Measurements from ENCODE around the gene HRH4.
A peak's percentile ranks its signal among the peaks of the same experiment; 100 is the strongest.

Gene HRH4

GRCh38 chr18:24466771-24467170, 6.3 kb downstream of the HRH4 start:
- no peak for DNase-seq

DNA sequence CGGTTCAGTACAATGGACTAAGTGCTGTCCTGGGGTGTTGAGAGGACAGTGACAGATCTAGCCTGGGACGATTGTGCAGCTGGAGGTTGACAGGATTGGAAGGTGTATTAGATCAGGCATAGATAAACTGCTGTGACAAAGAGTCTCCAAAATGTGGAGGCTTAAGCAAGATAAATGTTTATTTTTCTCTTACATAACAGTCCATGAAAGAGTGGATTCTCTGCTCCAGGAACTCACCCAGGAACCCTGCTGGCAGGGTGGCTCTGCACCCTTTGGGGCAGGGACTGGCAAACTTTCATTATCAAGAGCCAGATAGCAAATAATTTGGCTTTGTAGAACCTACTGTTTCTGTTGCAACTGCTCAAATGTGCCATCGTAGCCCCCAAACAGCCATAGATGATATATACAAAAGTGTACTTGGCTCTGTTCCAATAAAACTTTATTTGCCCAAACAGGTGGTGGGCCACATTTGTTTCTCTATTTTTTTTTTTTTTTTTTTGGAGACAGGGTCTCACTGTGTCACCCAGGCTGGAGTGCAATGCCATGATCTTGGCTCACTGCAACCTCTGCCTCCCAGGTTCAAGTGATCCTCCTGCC, 9.7 kb downstream of the HRH4 start:
- no peak for DNase-seq

- DNase-seq, result no peak
These were observed 10.4 kb downstream of the HRH4 start for GRCh38 chr18:24470805-24471204.

GRCh38 chr18:24472591-24472990, 12.2 kb downstream of the HRH4 start:
- DNase-seq, result no peak

DNA sequence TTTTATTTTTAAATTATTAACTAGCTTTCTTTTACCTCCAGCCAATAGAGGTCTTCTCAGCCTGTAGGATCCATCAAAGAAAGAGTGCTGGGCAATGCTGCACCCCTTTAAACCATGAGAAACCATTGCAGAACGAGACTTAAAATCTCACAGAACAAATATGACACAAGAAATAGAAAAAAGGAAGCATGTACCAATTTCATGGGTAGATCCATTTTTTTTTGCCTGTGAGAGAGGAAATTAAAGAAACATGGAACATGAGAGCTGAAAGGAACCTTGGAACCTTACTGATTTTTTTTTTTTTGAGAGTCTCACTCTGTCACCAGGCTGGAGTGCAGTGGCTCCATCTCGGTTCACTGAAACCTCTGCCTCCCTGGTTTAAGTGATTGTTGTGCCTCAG, 14.0 kb downstream of the HRH4 start:
- no peak for DNase-seq

DNA sequence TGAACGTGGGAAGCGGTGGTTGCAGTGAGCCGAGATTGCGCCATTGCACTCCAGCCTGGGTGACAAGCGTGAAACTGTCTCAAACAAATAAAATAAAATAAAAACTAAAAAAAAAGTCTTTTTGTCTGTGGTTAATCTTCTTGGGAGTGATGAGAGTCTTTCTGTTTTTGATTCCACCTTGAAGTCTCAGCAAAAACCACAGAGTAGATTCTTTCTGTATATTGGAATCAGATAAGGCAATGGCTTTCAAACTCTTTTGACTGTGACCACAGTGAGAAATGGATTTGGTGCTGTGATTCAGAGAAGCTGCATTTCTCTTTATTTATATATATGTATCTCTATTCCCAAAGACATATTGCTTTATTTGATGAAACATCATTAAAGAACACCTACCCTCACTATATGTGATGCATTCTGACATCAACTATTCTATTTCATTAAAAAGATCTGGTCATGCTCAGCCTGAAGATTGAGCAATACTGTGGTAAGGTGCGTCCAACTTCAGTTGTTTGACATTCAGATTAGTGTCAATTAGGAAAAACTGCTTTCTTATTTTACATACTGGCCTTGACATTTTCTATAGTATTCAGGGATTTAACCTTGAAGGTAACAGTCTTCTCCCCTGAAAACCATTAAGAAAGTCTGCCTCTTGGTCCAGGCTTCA, 15.6 kb downstream of the HRH4 start:
- no peak for DNase-seq

DNA sequence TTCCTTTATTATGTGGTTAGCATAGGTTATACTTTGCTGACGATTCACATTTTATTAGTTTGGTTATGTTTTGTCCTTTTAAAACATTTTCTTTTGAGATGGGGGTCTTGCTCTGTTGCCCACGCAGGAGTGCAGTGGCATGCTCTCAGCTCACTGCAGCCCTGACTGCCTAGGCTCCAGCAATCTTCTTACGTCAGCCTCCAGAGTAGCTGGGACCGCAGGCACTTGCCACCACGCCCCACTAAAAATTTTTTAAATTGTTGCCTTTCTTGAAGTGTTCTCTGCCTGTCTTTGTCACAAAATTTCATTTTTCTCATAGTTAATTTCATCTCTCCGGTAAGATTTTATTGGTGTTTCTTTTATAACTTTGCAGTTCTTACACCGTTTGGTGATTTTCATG, 18.9 kb downstream of the HRH4 start:
- DNase-seq, result no peak

- DNase-seq, result no peak
These were observed 22.4 kb downstream of the HRH4 start for GRCh38 chr18:24482821-24483220.

DNA sequence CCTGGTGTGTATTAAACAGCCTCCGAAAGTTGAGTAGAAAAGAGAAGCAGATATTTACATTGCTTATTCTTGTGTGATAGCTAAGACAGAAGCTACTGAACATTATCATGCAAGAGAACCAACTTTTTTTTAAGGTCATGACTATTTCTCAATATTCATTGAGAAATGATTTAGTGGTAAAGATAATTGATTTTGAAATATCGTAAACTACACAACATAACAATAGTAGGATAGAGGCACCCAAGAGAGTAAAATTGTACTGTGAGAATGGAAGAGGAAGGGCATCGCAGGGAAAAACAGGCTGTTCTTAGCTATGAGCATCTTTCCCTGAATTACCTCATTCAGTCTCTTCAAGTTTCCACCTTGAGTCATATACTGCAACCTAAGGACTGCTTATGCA, 25.2 kb downstream of the HRH4 start:
- no peak for DNase-seq

- DNase-seq, result no peak
These were observed 26.2 kb downstream of the HRH4 start for GRCh38 chr18:24486684-24487083.

- peak; percentile 56 for DNase-seq
These were observed 28.5 kb downstream of the HRH4 start for GRCh38 chr18:24488824-24489493.

- no peak for DNase-seq
These were observed 30.1 kb downstream of the HRH4 start for GRCh38 chr18:24490539-24490938.

DNA sequence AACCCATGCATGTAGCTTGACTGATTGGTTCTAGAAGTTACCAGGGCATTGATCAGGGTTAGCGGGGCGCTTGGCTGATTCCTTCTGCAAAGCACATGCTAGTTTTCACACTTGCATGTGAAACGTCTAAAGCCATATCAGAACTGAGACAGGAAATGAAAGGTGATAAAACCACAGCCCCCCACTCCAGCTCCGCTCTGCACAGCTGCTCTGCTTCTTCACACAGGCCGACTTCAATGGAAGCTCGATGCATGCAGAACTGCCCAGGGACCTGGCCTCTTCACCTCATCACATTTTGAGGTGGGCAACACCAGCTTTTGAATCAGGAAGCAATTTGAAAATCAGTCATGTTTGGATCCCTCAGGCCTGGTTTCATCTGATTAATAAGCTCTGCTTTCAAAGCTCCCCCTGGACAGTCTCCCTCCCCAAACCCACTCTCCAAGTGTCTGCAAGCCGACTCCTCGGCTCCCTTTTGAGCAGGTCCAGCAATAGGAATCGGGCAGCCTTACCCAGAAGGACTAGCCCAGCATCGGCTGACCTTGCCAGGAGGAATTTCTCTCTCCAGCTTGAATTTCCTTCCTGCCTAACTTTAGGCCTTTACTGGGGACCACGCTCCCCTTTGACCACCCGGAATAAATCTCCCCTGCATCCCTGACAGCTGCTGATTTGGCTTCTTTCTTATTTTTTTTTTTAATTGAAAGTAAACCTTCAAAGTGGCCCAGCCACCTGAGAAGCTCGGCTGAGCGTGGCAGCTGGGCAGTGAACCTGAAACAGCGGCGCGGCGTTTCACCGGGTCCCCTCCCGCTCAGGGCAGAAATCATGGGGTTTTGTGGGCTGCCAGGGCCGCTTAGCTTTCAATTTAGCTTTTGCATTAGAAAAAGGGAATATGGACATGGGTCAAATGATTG, 31.7 kb downstream of the HRH4 start:
- peak; percentile 91 for DNase-seq

DNA sequence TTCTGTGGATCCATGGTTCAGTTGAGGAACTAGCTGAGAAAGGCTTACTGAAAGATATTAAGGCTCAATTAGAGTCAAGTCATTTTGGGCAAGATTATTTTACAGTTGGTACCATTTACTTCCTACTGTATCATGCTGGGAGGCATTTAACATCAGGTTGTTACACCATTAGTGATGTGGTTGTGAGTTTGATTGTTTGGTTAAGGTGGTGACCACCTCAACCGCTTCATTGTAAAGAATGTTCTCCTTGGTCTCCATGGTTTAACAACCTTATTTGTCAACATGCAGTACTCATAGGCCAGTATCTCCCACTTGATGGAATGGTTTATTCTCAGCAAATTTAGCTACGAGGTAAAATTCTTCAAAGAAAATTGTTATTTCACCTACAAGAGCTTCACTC, 34.1 kb downstream of the HRH4 start:
- no peak for DNase-seq

DNA sequence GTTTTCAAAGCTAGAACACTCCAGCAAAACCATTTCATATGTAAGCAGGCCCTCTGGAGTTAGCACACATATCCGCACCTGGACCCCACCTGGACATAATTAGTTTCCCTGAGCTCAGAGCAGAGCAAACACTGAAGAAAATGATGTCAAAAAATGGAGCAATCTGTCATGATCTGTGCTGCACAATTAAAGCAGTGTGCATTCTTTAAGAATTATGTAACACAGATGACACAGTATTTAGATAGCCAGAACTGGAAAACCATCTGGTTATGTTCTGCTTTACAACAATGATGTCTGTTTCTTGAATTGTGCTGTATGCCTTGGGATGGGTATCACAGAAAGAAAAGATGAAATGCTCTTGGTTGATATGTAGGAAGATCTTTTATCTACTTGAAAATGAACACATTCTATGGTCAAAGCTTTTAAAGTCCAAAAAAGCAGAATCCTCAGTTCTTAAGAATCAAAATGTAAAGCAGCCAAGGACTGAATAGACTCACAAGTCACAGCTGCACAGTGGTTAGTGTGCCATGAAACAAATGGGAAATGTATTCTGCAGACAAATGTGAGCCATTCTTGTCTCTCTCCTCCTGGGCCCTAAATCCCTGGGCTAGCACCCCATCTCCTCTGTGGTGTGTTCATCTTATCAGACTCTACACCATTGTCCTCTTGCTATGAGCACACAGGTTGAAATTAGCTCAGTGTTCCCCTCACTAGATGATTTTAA, 36.8 kb downstream of the HRH4 start:
- no peak for DNase-seq

DNA sequence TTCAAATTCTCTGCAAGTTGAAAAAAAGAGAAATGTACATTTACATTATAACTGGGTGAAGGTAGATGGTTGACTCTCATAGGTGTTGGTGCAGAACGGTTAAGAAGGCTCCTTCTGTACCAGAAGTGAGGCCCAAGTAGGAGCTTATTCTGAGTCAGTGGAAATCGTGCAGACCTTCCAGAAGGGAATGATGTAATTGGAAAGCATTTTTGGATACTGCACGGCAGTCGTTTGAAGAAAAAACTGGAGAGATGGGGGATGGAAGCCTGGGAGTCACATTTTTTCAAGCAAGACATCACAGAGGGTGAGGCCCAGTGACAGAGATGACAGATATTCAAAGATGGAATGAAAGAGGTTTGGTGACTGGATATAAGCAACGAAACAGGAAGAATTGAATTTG, 39.4 kb downstream of the HRH4 start:
- DNase-seq, result no peak

DNA sequence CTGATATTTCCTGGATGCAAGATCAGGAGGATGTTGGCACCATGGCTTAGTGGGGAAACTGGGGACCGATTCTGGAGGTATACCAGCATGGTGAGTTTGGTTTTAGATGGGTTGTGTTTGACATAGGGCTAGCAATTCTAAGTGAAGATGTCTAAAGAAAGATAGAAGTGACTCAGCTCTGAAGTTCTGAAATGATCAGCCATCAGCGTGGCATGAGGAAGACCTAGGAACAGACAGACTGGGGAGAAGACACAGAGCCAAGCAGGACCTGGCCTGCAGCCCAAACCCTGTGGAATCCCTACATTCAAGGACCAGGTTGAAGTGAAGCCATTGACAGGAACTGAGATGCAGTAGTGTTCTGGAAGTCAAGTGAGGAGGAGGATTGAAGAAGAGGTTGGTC, 39.8 kb downstream of the HRH4 start:
- DNase-seq, result no peak

DNA sequence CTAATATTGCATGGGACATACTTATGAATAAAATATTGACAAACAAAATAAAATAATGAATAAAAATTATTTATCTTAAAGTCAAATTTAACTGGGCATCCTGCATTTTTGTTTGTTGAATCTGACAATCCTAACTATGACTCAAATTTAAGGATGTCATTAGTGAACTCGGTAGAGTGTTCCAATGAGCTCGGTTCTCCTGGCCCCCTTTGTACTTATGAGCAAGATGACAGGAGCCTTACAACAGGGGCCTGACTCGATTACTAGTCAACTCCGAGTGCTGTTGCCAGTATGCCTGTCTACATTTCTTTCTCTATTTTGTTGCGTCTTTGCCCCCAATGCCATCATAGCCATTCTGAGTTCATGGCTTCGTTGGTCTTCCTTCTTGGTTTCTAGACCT, 40.3 kb downstream of the HRH4 start:
- DNase-seq, result no peak

- DNase-seq, result peak; percentile 90
These were observed 42.5 kb downstream of the HRH4 start for GRCh38 chr18:24502667-24503523.

DNA sequence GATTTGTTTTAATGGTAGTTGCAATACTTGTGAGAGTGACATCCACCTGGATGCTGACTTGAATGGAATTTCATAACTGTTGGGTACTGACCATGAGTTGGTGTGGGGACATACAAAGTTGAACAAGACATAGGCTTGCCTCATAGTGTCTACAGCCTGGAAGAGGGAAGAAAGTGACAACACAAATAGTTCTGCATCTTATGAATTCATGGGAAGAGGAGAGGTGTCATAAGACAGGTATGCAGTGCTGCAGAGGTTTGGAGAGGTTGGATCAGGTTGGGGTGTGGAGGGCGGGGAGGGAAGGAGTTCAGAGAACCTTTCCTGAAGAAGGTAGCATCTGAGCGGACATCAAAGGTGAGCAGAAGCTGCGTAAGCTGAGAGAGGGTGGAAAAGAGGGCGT, 44.0 kb downstream of the HRH4 start:
- DNase-seq, result no peak

DNA sequence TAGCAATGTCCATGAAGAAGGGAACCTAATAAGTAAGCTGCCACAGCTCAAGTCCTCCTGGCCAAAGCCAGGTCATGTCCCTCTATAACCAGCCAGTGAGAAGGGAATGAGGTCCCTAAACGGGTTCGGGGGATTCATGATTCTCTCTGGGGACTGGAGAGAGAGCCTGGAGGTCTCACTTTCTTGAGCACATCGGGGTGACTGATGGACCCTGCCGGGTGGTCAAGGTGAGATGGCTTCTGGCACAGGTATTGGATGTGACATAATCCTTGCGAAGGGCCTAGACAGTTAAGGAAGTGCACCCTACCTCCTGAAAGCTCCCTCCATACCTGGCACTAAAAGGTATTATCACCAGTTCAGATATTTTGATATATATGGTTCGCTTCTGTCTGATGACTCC, 45.7 kb downstream of the HRH4 start:
- DNase-seq, result no peak

GRCh38 chr18:24509435-24509834, 49.0 kb downstream of the HRH4 start:
- DNase-seq, result no peak
